ENCODE data around the gene SLC27A2.

The SLC27A2 gene

DNA sequence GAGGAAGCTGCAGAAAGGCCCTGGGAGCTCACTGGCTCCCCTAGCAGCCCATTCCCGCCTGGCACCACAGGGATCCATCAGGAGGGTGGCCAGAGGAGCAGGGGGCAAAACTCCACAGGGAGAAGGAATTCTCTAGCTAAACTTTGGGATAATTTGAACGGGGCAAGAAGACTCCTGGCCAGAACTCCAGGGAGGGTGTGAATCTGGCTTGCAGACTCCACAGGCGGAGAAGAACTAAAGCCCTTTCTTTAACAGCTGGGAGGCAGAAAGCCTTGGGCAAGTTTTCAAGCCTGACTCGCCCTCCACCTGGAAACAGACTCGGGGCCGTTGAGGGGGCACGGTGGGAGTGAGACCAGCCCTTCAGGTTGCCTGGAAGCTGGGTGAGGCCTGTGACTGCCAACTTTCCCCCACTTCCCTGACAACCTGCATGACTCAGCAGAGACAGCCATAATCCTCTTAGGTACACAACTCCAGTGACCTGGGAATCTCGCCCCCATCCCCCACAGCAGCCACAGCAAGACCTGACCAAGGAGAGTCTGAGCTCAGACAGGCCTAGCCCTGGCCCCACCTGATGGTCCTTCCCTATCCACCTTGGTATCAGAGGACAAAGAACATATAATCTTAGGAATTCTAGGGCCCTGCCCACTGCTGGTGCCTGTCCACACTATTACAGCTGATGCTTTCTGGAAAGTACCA, 28.6 kb downstream of the SLC27A2 start:
- ATAC-seq, result no peak
- TF ChIP-seq TCF4 (CRISPR knock-in tag; IDR thresholded peaks at IDR 0.05; ENCODE audit: borderline replicate concordance) (no peak), GLIS3 (CRISPR knock-in tag; IDR thresholded peaks at IDR 0.05) (no peak), ZNF565 (CRISPR knock-in tag; conservative IDR thresholded peaks at IDR 0.05; ENCODE audit: low read depth) (no peak), TSHZ2 (CRISPR knock-in tag; IDR thresholded peaks at IDR 0.05) (no peak), ZFP3 (CRISPR knock-in tag; IDR thresholded peaks at IDR 0.05) (no peak), SNAI2 (CRISPR knock-in tag; IDR thresholded peaks at IDR 0.05) (no peak)
- TF ChIP-seq, protein P1, sequence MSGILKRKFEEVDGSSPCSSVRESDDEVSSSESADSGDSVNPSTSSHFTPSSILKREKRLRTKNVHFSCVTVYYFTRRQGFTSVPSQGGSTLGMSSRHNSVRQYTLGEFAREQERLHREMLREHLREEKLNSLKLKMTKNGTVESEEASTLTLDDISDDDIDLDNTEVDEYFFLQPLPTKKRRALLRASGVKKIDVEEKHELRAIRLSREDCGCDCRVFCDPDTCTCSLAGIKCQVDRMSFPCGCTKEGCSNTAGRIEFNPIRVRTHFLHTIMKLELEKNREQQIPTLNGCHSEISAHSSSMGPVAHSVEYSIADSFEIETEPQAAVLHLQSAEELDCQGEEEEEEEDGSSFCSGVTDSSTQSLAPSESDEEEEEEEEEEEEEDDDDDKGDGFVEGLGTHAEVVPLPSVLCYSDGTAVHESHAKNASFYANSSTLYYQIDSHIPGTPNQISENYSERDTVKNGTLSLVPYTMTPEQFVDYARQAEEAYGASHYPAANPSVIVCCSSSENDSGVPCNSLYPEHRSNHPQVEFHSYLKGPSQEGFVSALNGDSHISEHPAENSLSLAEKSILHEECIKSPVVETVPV (CRISPR knock-in tag; IDR thresholded peaks at IDR 0.05), result no peak
- TF ChIP-seq, protein P2, sequence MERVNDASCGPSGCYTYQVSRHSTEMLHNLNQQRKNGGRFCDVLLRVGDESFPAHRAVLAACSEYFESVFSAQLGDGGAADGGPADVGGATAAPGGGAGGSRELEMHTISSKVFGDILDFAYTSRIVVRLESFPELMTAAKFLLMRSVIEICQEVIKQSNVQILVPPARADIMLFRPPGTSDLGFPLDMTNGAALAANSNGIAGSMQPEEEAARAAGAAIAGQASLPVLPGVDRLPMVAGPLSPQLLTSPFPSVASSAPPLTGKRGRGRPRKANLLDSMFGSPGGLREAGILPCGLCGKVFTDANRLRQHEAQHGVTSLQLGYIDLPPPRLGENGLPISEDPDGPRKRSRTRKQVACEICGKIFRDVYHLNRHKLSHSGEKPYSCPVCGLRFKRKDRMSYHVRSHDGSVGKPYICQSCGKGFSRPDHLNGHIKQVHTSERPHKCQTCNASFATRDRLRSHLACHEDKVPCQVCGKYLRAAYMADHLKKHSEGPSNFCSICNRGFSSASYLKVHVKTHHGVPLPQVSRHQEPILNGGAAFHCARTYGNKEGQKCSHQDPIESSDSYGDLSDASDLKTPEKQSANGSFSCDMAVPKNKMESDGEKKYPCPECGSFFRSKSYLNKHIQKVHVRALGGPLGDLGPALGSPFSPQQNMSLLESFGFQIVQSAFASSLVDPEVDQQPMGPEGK (CRISPR knock-in tag; IDR thresholded peaks at IDR 0.05; ENCODE audit: borderline replicate concordance), result no peak
- TF ChIP-seq, protein P3, sequence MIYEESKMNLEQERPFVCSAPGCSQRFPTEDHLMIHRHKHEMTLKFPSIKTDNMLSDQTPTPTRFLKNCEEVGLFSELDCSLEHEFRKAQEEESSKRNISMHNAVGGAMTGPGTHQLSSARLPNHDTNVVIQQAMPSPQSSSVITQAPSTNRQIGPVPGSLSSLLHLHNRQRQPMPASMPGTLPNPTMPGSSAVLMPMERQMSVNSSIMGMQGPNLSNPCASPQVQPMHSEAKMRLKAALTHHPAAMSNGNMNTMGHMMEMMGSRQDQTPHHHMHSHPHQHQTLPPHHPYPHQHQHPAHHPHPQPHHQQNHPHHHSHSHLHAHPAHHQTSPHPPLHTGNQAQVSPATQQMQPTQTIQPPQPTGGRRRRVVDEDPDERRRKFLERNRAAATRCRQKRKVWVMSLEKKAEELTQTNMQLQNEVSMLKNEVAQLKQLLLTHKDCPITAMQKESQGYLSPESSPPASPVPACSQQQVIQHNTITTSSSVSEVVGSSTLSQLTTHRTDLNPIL (CRISPR knock-in tag; IDR thresholded peaks at IDR 0.05; ENCODE audit: low read depth), result no peak

DNA sequence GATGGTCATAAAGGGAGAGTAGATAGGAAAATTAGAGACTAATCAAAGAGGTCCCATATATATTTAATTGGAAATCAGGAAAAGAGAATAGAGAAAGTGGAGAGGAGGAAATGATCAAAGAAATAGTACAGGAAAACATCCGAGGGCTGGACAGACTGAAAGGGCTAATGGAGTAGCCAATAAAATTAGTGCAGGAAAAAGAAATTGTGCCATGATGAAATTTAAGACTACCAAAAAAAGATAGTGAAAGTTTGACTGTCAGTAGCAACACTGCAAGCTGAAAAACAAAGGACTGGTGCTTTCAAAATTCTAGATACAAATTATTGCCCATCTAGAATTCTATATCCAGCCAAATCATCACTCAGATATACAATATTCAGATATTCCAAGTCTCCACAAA, 36.3 kb downstream of the SLC27A2 start:
- no peak for TF ChIP-seq ZNF565 (CRISPR knock-in tag; conservative IDR thresholded peaks at IDR 0.05; ENCODE audit: low read depth)
- no peak for TF ChIP-seq ESRRG (CRISPR knock-in tag; IDR thresholded peaks at IDR 0.05)
- no peak for TF ChIP-seq ZNF70 (CRISPR knock-in tag; IDR thresholded peaks at IDR 0.05)
- no peak for ATAC-seq

GRCh38 chr15:50218691-50219090, 36.7 kb downstream of the SLC27A2 start:
- no peak for ATAC-seq
- TF ChIP-seq ISL1 (CRISPR knock-in tag; IDR thresholded peaks at IDR 0.05) (no peak), ZFP3 (CRISPR knock-in tag; IDR thresholded peaks at IDR 0.05) (no peak), ZNF8 (CRISPR knock-in tag; IDR thresholded peaks at IDR 0.05) (no peak), TOX (CRISPR knock-in tag; IDR thresholded peaks at IDR 0.05; ENCODE audit: borderline replicate concordance) (no peak), PPARA (CRISPR knock-in tag; IDR thresholded peaks at IDR 0.05; ENCODE audit: borderline replicate concordance) (no peak), ZFP30 (CRISPR knock-in tag; IDR thresholded peaks at IDR 0.05) (no peak), CSDC2 (CRISPR knock-in tag; IDR thresholded peaks at IDR 0.05) (no peak), TSHZ2 (CRISPR knock-in tag; IDR thresholded peaks at IDR 0.05) (no peak), ZC3H10 (CRISPR knock-in tag; IDR thresholded peaks at IDR 0.05) (no peak), ZNF70 (CRISPR knock-in tag; IDR thresholded peaks at IDR 0.05) (no peak), BACH2 (CRISPR knock-in tag; IDR thresholded peaks at IDR 0.05; ENCODE audit: borderline replicate concordance) (no peak)
- TF ChIP-seq, protein P3 (CRISPR knock-in tag; IDR thresholded peaks at IDR 0.05; ENCODE audit: low read depth), result no peak
- TF ChIP-seq, protein P2 (CRISPR knock-in tag; IDR thresholded peaks at IDR 0.05; ENCODE audit: borderline replicate concordance), result no peak

Data from SK-N-SH treated with all-trans-retinoic acid at 6 μM for 48 hours (cell line).